NCI-H774 (cell line): ENCODE data around the gene SHTN1.

ENCODE experiments used
- DNase-seq: peaks from one replicate; lab custom pipeline; 2025; lab: John Stamatoyannopoulos, UW

The SHTN1 gene

GRCh38 chr10:116870949-116871348, 134.0 kb downstream of the SHTN1 start:
- no peak for DNase-seq

DNA sequence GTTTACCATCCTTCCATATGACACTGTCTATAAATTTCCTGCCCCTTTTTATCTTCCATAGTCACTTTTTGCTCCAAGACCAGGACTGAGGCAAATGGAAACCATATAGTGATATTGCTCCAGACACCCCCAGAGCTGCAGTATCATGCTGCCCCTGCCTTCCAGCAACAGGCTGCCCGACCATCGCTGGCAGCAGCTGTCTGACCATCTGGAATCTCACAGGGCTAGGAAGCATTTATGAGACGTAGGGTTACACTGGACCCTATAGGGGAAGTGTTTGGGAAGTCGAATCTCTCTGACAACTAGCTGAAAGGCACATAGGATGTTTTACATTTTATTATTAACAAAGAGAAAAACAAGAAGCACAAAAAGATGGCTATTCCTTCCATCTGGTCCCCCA, 136.3 kb downstream of the SHTN1 start:
- DNase-seq: no peak

DNA sequence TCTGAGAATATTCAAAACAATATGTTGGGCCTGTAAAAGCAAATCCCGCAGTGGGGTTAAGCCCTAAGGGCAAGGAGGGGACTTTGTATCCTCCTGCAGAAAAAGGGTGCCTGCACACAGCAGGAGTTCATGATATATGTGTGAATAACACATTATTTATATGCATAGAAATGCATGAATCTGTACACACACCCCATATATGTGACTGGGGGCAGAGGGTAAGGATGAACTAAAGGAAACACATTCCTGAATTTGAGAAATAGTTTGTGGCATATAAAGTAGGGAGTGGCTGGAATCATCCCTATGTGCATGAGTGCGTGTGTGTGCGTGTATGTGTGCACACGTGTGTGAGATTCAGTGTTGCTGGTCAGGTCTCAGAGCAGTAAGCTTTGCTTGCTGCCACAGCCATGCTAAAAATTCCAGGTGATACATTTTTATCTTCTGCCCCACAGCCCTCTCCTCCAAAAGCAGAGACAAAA, 136.8 kb downstream of the SHTN1 start:
- DNase-seq: no peak

DNA sequence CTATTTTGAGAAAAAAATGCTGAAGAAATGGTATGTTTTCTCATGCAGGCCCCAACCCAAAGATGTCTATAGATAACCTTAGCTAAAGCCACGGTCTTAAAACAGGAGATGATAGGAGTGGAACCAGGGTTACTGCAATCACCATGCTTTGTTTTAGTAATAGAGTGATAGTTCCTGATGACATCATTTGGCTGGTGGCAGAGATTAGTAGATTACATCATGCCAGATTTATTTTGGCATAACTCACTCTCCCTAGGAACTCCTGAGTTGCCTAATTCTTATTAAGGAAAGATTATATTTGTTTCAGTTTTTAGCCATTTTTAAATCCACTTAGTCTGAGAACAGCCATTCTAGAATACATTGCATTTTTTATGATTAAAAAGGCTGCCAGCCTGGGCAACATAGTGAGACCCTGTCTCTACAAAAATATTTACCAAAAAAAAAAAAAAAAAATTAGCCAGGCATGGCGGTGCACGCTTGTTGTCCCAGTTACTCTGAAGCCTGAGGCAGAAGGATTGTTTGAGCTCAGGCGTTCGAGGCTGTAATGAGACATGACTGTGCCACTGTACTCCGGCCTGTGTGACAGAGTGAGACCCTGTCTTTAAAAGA, 137.9 kb downstream of the SHTN1 start:
- DNase-seq: no peak

- DNase-seq: no peak
These were observed 138.9 kb downstream of the SHTN1 start for GRCh38 chr10:116866066-116866465.

DNA sequence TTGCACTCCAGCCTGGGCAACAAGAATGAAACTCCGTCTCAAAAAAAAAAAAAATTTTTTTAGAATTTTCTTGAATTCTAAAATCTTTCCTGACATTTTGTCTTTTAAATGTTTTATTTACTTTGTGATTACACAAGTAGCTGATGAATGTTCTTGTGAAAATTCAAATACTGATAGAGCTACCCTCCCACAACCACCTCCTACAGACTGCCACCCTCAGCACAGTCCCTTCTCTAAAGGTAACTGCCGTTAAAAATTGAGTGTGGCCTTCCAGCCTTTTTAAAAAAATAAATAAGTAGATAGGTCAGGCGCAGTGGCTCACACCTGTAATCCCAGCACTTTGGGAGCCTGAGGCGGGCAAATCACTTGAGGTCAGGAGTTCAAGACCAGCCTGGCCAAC, 140.6 kb downstream of the SHTN1 start:
- no peak for DNase-seq

GRCh38 chr10:116861796-116862195, 143.2 kb downstream of the SHTN1 start:
- no peak for DNase-seq

DNA sequence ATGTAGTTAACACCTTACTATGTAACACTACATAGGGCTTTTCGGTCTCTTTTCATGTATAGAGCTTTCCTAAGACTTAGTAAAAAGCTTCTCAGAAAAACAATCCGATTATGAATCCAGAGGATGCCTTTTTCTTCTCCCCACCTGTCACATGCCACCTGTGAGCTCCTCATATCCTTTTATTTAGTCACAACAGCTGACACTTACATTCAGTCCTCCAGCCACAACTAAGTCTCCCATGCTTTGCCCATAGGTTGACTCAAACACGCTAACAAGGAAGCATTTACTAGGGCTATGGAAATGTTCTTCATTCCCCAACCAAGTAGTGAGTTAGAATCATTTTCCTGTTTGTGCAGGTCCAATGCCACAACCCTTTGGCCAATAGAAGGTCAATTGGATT, 147.8 kb downstream of the SHTN1 start:
- no peak for DNase-seq

GRCh38 chr10:116853701-116854100, 151.3 kb downstream of the SHTN1 start:
- no peak for DNase-seq

GRCh38 chr10:116853287-116853686, 151.7 kb downstream of the SHTN1 start:
- DNase-seq: no peak

DNA sequence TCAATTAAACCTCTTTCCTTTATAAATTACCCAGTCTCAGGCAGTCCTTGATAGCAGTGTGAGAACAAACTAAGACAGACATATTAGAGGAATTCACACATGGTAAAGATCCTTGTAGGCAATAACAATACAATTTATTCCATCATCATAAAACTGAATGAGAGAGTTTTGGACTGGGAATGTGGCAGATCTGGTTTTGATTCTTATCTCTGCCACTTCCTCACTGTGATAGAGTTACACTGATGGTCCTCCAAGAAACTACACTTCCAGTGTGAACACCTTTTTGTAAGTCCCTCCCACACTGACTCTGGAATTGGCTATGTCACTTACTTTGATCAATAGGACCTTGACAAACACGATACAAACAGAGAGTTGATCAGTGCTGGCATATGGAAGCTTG, 152.7 kb downstream of the SHTN1 start:
- no peak for DNase-seq

- no peak for DNase-seq
These were observed 154.9 kb downstream of the SHTN1 start for GRCh38 chr10:116850058-116850611.

DNA sequence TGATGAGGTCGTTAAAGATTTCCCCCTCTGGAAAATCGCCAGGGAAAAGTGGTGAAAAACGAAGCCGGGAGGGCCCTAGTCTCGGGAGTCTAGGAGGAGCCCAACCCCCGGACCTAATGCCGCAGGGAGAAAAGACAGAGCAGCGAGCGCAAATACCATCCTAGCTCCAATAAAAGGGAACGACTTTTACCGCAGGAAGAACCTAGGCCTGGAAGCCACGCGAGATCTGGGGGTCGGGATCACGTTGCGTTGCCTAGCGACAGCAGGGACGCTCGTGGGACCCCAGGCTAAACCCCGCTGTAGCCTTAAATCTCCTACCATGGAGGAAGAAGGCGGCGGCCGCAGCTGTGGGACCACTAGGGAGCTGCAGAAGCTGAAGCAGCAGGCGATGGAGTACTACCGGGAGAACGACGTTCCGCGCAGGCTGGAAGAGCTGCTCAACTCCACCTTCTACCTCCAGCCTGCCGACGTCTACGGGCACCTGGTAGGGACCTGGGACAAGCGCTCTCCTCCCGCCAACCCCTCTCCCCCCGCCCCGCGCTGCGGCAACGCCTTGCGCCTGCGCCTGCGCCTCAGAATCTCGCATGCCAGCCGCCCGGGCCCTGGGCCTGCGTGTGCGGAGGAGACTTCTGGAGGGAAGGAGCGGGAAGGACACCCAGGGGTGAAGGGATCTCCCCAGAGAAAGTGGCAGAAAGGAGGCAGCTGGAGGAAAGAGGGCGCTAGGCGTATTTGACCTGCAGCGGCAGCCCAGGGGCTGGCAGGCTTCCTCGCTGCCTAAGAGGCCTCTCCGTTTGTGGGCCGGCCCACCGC, 155.5 kb downstream of the SHTN1 start, which contains the start of gene ENO4:
Gene ENO4 (plus strand): TSS at position 252 of the 810 bp plus-strand sequence. CDS start 68 bp downstream, at position 320.
- DNase-seq: peak; percentile 63

DNA sequence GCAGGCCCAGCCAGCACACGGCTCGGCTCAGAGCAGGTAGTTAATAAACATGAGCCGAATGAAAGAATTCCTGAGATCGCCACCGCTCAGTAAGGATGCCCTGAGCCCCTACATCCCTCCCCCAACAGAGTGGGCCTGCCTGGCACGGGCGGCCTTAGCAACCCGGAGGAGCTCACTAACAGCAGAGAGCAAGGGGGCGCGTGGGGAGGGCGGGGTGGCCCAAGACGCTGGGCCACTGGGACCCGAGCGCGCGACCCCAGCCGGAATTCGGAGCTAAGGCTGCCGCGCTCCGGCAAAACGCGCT, 156.1 kb downstream of the SHTN1 start:
- no peak for DNase-seq

- DNase-seq: no peak
These were observed 156.7 kb downstream of the SHTN1 start for GRCh38 chr10:116848032-116848943.

DNA sequence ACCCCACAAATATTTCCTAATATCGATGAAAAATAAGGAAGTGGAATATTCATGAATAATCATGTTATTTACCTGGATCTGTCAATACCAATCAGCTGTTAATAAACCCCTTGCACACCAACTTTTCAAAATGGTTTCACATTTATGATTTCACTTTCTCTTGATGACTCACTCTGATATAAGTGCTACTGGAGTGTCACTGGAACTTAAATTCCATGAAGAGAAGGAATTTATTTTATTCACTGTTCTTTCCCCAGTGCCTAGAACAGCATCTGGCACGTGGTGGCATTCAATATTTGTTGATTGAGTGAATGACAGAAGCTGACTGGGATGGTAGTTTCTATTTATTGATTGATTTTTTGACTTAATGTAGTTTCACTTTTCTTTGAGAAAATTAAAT, 159.2 kb downstream of the SHTN1 start:
- no peak for DNase-seq

DNA sequence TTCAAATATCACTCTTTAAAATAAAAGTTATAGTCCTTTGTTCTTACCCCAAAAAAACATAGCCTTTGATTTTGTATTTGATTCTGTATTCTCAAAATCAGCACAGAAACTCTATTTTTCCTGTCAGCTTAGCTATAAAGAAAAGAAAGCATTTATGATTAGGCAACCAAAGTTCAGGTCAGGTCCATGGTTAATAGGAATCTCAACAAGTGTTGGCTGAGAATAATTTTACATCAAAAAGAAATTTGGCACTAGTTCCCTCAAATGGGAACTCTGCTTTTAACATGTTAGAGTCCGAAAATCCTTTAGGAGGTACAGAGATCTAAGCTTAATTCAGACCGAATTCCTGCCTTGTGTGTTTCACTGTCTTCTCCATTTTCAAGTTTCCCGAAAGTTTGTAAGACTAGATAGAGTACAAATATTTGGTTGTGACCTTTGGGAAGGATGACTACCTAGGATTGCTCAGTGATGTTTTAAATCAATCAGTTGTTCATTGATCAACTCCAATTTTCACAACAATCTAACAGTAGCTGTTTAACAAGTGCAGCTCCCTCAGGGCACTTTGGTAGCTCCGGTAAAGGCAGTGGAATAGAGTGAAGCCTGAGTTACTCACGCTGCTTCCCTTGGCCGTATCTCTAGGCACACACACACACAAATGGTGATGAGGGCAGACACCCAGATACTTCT, 164.5 kb downstream of the SHTN1 start:
- DNase-seq: no peak

- no peak for DNase-seq
These were observed 166.8 kb downstream of the SHTN1 start for GRCh38 chr10:116838143-116838725.

DNA sequence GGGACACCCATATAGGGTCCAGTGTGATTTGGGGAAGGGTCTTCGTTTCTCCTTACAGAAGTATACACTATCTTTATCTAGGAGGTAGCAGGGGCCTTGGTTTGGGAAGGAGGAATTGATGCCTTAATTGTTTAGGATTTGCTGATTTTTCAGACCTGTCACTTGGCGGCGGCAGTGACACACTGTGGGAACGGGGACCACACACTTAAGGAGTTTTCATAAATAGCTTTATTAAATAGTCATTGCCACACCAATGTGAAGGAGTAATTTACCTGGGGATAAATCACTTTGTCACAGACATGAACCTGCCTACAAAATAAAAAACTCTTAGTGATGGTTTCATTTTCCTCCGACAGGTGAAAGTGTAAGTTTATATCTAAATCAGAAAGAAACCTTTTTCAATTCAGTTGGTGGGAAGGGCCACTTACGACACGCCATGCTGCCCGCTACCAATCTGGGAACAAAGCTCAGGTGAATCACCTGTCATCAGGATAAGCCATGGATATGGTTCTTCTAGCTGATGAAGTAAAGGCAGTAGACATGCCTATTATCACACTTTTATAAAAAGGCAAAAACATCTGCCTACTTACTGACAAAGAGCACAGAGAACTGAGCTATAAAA, 168.0 kb downstream of the SHTN1 start:
- DNase-seq: no peak

- DNase-seq: peak; percentile 32
These were observed 168.9 kb downstream of the SHTN1 start for GRCh38 chr10:116836083-116836482.

DNA sequence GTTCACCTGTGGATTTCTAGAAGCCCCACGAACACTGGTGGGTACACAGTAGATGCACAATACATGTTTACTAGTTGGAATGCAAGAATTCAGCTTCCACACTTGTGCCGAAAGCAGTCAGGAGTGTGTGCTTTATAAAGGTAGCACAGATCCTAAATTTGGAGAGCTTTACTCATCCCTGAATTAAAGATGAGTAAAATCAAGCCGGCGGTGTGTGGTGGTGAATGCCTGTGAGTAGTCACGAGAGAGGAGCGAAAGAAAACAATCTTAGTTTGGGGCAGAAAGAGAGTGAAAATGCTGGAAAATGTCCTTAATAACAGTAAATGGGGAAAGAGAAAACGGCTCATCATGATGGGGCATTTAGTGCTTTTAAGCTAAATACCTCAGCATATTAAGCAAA, 169.3 kb downstream of the SHTN1 start:
- no peak for DNase-seq
